Activated CD8-positive, alpha-beta T cell treated with anti-CD3 and anti-CD28 coated beads for 36 hours (primary cell): ENCODE results near the gene RAI1. TPM values are rescaled to one million over a fixed set of nuclear protein-coding genes. Genes with fewer than 3 reads are reported as not detected.

Source experiments
- ATAC-seq: fragments of 200-7000 bp; cut with Tn5 transposase; one replicate; pipeline ENCODE4 v1.10.0; 2021; ENCODE audit warnings: mild to moderate bottlenecking, moderate library complexity
- CTCF ChIA-PET: fragments of 350-600 bp; sonication (Branson Sonifier 250); formaldehyde crosslinking; loops from one replicate; lab custom pipeline; 2021; ENCODE audit warnings: antibody characterized with exemption; lab: Charles Lee
- POLR2A ChIA-PET: fragments of 350-600 bp; sonication (Branson Sonifier 250); formaldehyde crosslinking; loops from one replicate; lab custom pipeline; 2021; ENCODE audit warnings: antibody characterized with exemption; lab: Charles Lee
- DNase-seq: peaks from one replicate; pipeline ENCODE4 v3.0.0-alpha.2; 2020
- H3K27ac Mint-ChIP-seq: one replicate; pipeline ENCODE4 v1.8.0; 2021; ENCODE audit warnings: mild to moderate bottlenecking, mixed read lengths
- H3K27me3 Mint-ChIP-seq: one replicate; pipeline ENCODE4 v1.8.0; 2021; ENCODE audit warnings: mixed read lengths
- H3K36me3 Mint-ChIP-seq: one replicate; pipeline ENCODE4 v1.8.0; 2021; ENCODE audit warnings: low read depth, mixed read lengths
- H3K4me1 Mint-ChIP-seq: one replicate; pipeline ENCODE4 v1.8.0; 2021; ENCODE audit warnings: low read depth, mixed read lengths
- H3K4me3 Mint-ChIP-seq: one replicate; pipeline ENCODE4 v1.8.0; 2021; ENCODE audit warnings: mild to moderate bottlenecking, moderate library complexity, mixed read lengths
- H3K9me3 Mint-ChIP-seq: one replicate; pipeline ENCODE4 v1.8.0; 2021; ENCODE audit warnings: mixed read lengths
- CTCF ChIP-seq: fragments of 200-600 bp; IDR thresholded peaks from one replicate; pipeline ENCODE4 v1.8.0; 2022; ENCODE audit warnings: antibody characterized with exemption, mild to moderate bottlenecking
- intact Hi-C: fragments of 100-400 bp; cut with micrococcal nuclease; formaldehyde crosslinking; loops from one replicate; pipeline ENCODE4 v1.10.0; 2022
- total RNA-seq, 2 experiments: library from RNA; stranded (reverse); gene quantifications; one replicate each; pipeline ENCODE4 v1.2.3, GENCODE V29; 2021

Gene RAI1
- total RNA-seq, 2 experiments from 2014 or later, result 18.1 to 20.3 TPM

- H3K36me3 Mint-ChIP-seq, result no peaks in the 10 kb centered on the region
- no peak for DNase-seq
- H3K27ac Mint-ChIP-seq, result no peak overlapping the region
- POLR2A ChIA-PET, result interaction anchor here (1.1 to 1.7 kb wide), 4 partner anchors 8 to 296 kb away, joined by 3 to 6 read pairs (median 5); partner anchors contain the start of gene PEMT
- no peak overlapping the region for H3K4me3 Mint-ChIP-seq
- CTCF ChIA-PET, result interaction anchor here (0.8 to 1.7 kb wide), 4 partner anchors 8 to 255 kb away, joined by 4 to 8 read pairs (median 4); no protein-coding TSS in a partner anchor
- peaks cover 15% of the 10 kb centered on the region for H3K4me1 Mint-ChIP-seq
- intact Hi-C loops, result no loop called here
- no peaks in the 10 kb centered on the region for H3K27me3 Mint-ChIP-seq
- no peak for TF ChIP-seq CTCF
- peaks cover 8% of the 10 kb centered on the region for H3K9me3 Mint-ChIP-seq
- ATAC-seq, result no peak
Observed at GRCh38 chr17:17664064-17664452, 17.2 kb upstream of the RAI1 start.

GRCh38 chr17:17665255-17665654 is 16.0 kb upstream of the RAI1 start:
- ChIA-PET CTCF (interaction anchor here (1.0 to 1.5 kb wide), 5 partner anchors 14 to 310 kb away, joined by 3 to 6 read pairs (median 4); no protein-coding TSS in a partner anchor), POLR2A (interaction anchor here (1.1 kb wide), 2 partner anchors 8 to 295 kb away, joined by 3 to 4 read pairs; no protein-coding TSS in a partner anchor)
- no peaks in the 10 kb centered on the region for H3K36me3 Mint-ChIP-seq
- H3K4me1 Mint-ChIP-seq, result peaks cover 15% of the 10 kb centered on the region
- intact Hi-C loops, result no loop called here
- DNase-seq (no peak), ATAC-seq (no peak)
- no peaks in the 10 kb centered on the region for H3K27me3 Mint-ChIP-seq
- no peaks in the 10 kb centered on the region for H3K9me3 Mint-ChIP-seq
- no peak overlapping the region for H3K27ac Mint-ChIP-seq
- H3K4me3 Mint-ChIP-seq, result no peak overlapping the region
- TF ChIP-seq CTCF, result no peak

GRCh38 chr17:17666111-17666714 is 15.0 kb upstream of the RAI1 start:
- DNase-seq (no peak), ATAC-seq (no peak)
- Mint-ChIP-seq H3K4me1 (peaks cover 15% of the 10 kb centered on the region), H3K27ac (no peak overlapping the region), H3K4me3 (no peak overlapping the region), H3K27me3 (no peaks in the 10 kb centered on the region), H3K9me3 (no peaks in the 10 kb centered on the region), H3K36me3 (no peaks in the 10 kb centered on the region)
- ChIA-PET POLR2A (interaction anchor here (0.8 to 1.1 kb wide), 2 partner anchors 9 to 155 kb away, joined by 3 to 4 read pairs; no protein-coding TSS in a partner anchor), CTCF (interaction anchor here (0.6 to 1.5 kb wide), 8 partner anchors 14 to 311 kb away, joined by 3 to 6 read pairs (median 3); partner anchors contain the start of gene PEMT)
- TF ChIP-seq CTCF, result no peak
- intact Hi-C loops, result no loop called here

GRCh38 chr17:17667231-17667630 is 14.0 kb upstream of the RAI1 start:
- CTCF ChIA-PET, result interaction anchor here (1.1 to 1.2 kb wide), 3 partner anchors 26 to 134 kb away, joined by 3 read pairs; partner anchors contain the start of gene PEMT
- no peak for ATAC-seq
- TF ChIP-seq CTCF, result no peak
- POLR2A ChIA-PET, result interaction anchor here (0.8 to 1.1 kb wide), 2 partner anchors 49 to 154 kb away, joined by 3 read pairs; no protein-coding TSS in a partner anchor
- no peak overlapping the region for H3K4me3 Mint-ChIP-seq
- H3K4me1 Mint-ChIP-seq, result peaks cover 20% of the 10 kb centered on the region
- no peak overlapping the region for H3K27ac Mint-ChIP-seq
- no peaks in the 10 kb centered on the region for H3K36me3 Mint-ChIP-seq
- DNase-seq, result no peak
- no peaks in the 10 kb centered on the region for H3K9me3 Mint-ChIP-seq
- intact Hi-C loops, result no loop called here
- H3K27me3 Mint-ChIP-seq, result no peaks in the 10 kb centered on the region

- intact Hi-C loops, result no loop called here
- Mint-ChIP-seq H3K27ac (no peak overlapping the region), H3K27me3 (no peaks in the 10 kb centered on the region), H3K36me3 (no peaks in the 10 kb centered on the region), H3K9me3 (no peaks in the 10 kb centered on the region), H3K4me3 (no peak overlapping the region), H3K4me1 (peaks cover 21% of the 10 kb centered on the region)
- DNase-seq (no peak), ATAC-seq (no peak)
- ChIA-PET POLR2A (interaction anchor here (1.1 to 1.5 kb wide), 2 partner anchors 14 to 48 kb away, joined by 3 read pairs; no protein-coding TSS in a partner anchor), CTCF (no interaction called here)
- TF ChIP-seq CTCF, result no peak
Observed at GRCh38 chr17:17667947-17668346, 13.3 kb upstream of the RAI1 start.
